ENCODE measurements around the gene OVCA2.
A peak's percentile ranks its signal among the peaks of the same experiment; 100 is the strongest.

OVCA2 gene

DNA sequence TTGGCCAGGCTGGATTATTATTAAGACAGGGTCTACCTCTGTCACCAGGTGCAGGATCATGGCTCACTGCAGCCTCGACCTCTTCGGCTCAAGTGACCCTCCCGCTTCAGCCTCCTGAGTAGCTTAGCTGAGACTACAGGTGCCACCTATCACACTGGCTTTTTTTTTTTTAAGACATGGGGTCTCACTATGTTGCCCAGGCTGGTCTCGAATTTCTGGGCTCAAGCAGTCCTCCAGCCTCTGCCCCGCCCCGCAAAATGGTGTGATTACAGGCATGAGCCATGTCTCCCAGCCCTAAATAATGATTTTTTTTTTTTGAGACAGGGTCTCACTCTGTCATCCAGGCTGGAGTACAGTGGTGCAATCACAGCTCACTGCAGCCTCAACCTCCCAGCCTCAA is 5.8 kb downstream of the OVCA2 start:
- H3K9ac ChIP-seq (ENCODE audit: low read depth, low read length, poor library complexity, severe bottlenecking), result no peak overlapping the region
- H3K27me3 ChIP-seq (ENCODE audit: insufficient read depth, low read length, poor library complexity, severe bottlenecking), result no peaks in the 10 kb centered on the region
- H3K79me2 ChIP-seq (ENCODE audit: insufficient read depth, low read length), result peaks cover 14% of the 10 kb centered on the region
- no peaks in the 10 kb centered on the region for H3K36me3 ChIP-seq (ENCODE audit: insufficient read depth, low read length)
- H3K9me2 ChIP-seq (replicated peaks; ENCODE audit: low read depth, low read length), result no peaks in the 10 kb centered on the region
- H2AFZ ChIP-seq (ENCODE audit: low read length), result no peak overlapping the region
- no peak overlapping the region for H3K4me2 ChIP-seq (ENCODE audit: low read depth, low read length, poor library complexity, severe bottlenecking)
- H3F3A ChIP-seq (ENCODE audit: low read depth), result no peaks in the 10 kb centered on the region
- no peaks in the 10 kb centered on the region for H4K20me1 ChIP-seq (ENCODE audit: insufficient read depth, low read length, poor library complexity, severe bottlenecking)
- H3K9me3 ChIP-seq (ENCODE audit: insufficient read depth, low read depth, low read length), result no peaks in the 10 kb centered on the region
- H3K4me3 ChIP-seq (ENCODE audit: low read length, poor library complexity, severe bottlenecking), result no peak overlapping the region
- TF ChIP-seq, protein P1, sequence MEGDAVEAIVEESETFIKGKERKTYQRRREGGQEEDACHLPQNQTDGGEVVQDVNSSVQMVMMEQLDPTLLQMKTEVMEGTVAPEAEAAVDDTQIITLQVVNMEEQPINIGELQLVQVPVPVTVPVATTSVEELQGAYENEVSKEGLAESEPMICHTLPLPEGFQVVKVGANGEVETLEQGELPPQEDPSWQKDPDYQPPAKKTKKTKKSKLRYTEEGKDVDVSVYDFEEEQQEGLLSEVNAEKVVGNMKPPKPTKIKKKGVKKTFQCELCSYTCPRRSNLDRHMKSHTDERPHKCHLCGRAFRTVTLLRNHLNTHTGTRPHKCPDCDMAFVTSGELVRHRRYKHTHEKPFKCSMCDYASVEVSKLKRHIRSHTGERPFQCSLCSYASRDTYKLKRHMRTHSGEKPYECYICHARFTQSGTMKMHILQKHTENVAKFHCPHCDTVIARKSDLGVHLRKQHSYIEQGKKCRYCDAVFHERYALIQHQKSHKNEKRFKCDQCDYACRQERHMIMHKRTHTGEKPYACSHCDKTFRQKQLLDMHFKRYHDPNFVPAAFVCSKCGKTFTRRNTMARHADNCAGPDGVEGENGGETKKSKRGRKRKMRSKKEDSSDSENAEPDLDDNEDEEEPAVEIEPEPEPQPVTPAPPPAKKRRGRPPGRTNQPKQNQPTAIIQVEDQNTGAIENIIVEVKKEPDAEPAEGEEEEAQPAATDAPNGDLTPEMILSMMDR (conservative IDR thresholded peaks at IDR 0.05; ENCODE audit: low read length), result no peak
- TF ChIP-seq EZH2phosphoT487 (IDR thresholded peaks at IDR 0.05; ENCODE audit: borderline replicate concordance), result no peak
- peaks cover 13% of the 10 kb centered on the region for H3K4me1 ChIP-seq (ENCODE audit: insufficient read depth, low read length, poor library complexity, severe bottlenecking)

DNA sequence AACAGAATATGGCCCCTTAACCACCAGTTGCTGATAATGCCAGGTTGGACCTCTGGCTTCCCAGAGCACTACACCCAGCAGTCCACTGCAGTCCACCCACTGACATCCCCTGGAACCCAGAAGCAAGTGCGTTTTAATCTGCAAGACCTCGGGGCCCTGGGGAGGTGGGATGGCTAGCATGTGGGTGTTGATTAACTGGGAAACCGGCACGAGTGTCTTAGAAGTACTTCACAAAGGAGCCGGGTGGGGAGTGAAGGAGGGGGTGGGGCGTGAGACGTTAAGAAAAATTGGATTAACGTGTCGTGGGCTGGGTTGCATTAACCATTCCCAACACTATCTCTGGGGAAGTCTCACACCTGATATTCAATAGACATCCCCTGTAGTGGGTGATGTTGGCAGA is 7.0 kb downstream of the OVCA2 start:
- peaks cover 2% of the 10 kb centered on the region; the same call in 1 of the 2 replicates for H3K79me2 ChIP-seq (ENCODE audit: insufficient read depth, low read length)
- peaks cover 9% of the 10 kb centered on the region for H3K4me1 ChIP-seq (ENCODE audit: insufficient read depth, low read length, poor library complexity, severe bottlenecking)
- H3K4me3 ChIP-seq (ENCODE audit: low read length, poor library complexity, severe bottlenecking), result no peak overlapping the region
- TF ChIP-seq, protein P1 (conservative IDR thresholded peaks at IDR 0.05; ENCODE audit: low read length), result no peak
- TF ChIP-seq EZH2phosphoT487 (IDR thresholded peaks at IDR 0.05; ENCODE audit: borderline replicate concordance), result no peak
- no peaks in the 10 kb centered on the region for H3K9me2 ChIP-seq (replicated peaks; ENCODE audit: low read depth, low read length)
- no peaks in the 10 kb centered on the region for H3F3A ChIP-seq (ENCODE audit: low read depth)
- H3K4me2 ChIP-seq (ENCODE audit: low read depth, low read length, poor library complexity, severe bottlenecking), result peak overlapping the region; percentile 79
- no peaks in the 10 kb centered on the region for H3K27me3 ChIP-seq (ENCODE audit: insufficient read depth, low read length, poor library complexity, severe bottlenecking)
- no peak overlapping the region for H2AFZ ChIP-seq (ENCODE audit: low read length)
- H3K36me3 ChIP-seq (ENCODE audit: insufficient read depth, low read length), result no peaks in the 10 kb centered on the region
- H3K9ac ChIP-seq (ENCODE audit: low read depth, low read length, poor library complexity, severe bottlenecking), result no peak overlapping the region
- H4K20me1 ChIP-seq (ENCODE audit: insufficient read depth, low read length, poor library complexity, severe bottlenecking), result peaks cover 6% of the 10 kb centered on the region
- H3K9me3 ChIP-seq (ENCODE audit: insufficient read depth, low read depth, low read length), result no peaks in the 10 kb centered on the region

DNA sequence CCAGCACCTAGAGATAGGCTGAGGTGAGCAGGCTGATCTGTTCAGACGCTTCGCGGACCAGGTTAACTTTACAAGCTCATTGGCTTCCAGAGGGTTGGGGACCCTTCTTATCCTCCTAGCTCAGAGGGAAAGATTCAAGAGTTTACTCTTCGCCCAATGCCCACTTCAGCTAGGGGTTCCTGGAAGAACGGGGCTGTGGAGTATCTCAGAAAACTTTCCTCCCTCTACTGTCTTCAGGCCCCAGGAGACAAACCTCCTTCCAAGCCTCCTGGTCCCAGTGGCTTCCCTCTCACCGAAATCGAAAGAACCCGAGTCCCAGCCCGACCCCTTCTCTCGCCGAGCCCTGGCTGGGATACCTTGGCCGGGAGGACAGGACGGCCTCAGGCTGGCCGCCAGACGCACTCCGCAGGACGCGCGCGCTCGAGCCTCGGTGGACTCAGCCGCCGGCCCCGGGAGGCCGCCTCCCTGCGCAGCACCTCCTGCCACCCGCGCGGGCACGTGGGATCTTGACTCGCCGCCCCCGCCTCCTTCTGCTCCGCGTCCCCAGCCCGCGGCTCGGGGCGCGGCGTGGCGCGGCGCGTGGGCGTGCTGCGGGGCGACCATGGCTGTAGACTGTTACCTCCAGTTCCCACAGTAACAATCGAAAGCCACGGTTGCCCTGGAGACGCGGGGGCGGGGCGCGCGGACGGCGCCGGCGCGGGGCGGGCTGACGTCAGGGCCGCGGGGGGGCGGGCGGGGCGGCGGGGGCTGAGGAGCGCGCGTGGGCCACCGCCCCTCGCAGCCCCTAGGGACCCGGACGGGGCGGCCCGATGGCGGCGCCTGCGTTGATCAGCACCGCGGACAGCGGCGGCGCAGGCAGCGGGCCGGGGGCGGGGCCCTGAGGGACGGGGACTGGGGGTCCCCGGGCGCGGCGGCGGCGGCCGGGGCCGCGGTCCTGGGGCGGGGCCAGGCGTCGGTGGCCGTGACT is 7.8 kb downstream of the OVCA2 start:
- Histone ChIP-seq H3K9ac (ENCODE audit: low read depth, low read length, poor library complexity, severe bottlenecking) (no peak overlapping the region), H3F3A (ENCODE audit: low read depth) (no peaks in the 10 kb centered on the region), H3K27me3 (ENCODE audit: insufficient read depth, low read length, poor library complexity, severe bottlenecking) (no peaks in the 10 kb centered on the region), H3K79me2 (ENCODE audit: insufficient read depth, low read length) (no peaks in the 10 kb centered on the region), H2AFZ (ENCODE audit: low read length) (no peak overlapping the region; the same call in 1 of the 2 replicates), H3K4me1 (ENCODE audit: insufficient read depth, low read length, poor library complexity, severe bottlenecking) (peaks cover 17% of the 10 kb centered on the region), H3K9me2 (replicated peaks; ENCODE audit: low read depth, low read length) (no peaks in the 10 kb centered on the region), H3K36me3 (ENCODE audit: insufficient read depth, low read length) (no peaks in the 10 kb centered on the region), H3K4me2 (ENCODE audit: low read depth, low read length, poor library complexity, severe bottlenecking) (peak overlapping the region; percentile 79), H4K20me1 (ENCODE audit: insufficient read depth, low read length, poor library complexity, severe bottlenecking) (peaks cover 6% of the 10 kb centered on the region), H3K4me3 (ENCODE audit: low read length, poor library complexity, severe bottlenecking) (peak overlapping the region; percentile 81), H3K9me3 (ENCODE audit: insufficient read depth, low read depth, low read length) (no peaks in the 10 kb centered on the region)
- TF ChIP-seq, protein P1 (conservative IDR thresholded peaks at IDR 0.05; ENCODE audit: low read length), result no peak
- no peak for TF ChIP-seq EZH2phosphoT487 (IDR thresholded peaks at IDR 0.05; ENCODE audit: borderline replicate concordance)
